Neural cell (in vitro differentiated cells): ENCODE results near the gene RPS28. TPM values are rescaled to one million over a fixed set of nuclear protein-coding genes. Genes with fewer than 3 reads are reported as not detected.

Experiments used
- H2AFZ ChIP-seq: fragments of 200-600, 300-800 bp; sonication (generic), shearing (Covaris generic); 2 replicates; pipeline ENCODE4 v1.6.0; 2014; ENCODE audit warnings: low read depth, mild to moderate bottlenecking, antibody characterized with exemption, low read length, moderate library complexity
- H3F3A ChIP-seq: fragments of 200-600 bp; shearing (Covaris generic); 2 replicates; pipeline ENCODE4 v1.6.1; 2016; ENCODE audit warnings: mild to moderate bottlenecking, moderate library complexity, mixed read lengths, antibody characterized with exemption, low read length; ENCODE audit not compliant: insufficient read depth, poor library complexity, severe bottlenecking
- H3K27ac ChIP-seq: fragments of 200-600, 300-800 bp; sonication (generic), shearing (Covaris generic); 2 replicates; pipeline ENCODE4 v1.5.1; 2014; ENCODE audit warnings: mild to moderate bottlenecking, low read length, moderate library complexity
- H3K27me3 ChIP-seq: fragments of 300-800, 200-600 bp; sonication (generic), shearing (Covaris generic); 2 replicates; pipeline ENCODE4 v1.6.0; 2014; ENCODE audit warnings: mild to moderate bottlenecking, low read depth, low read length, moderate library complexity; ENCODE audit not compliant: insufficient read depth
- H3K36me3 ChIP-seq: fragments of 300-800, 200-600 bp; sonication (generic), shearing (Covaris generic); 2 replicates; pipeline ENCODE4 v1.5.1; 2014; ENCODE audit warnings: mild to moderate bottlenecking, antibody characterized with exemption, low read length, moderate library complexity; ENCODE audit not compliant: insufficient read depth
- H3K4me2 ChIP-seq: fragments of 300-800, 200-600 bp; sonication (generic), shearing (Covaris generic); 2 replicates; pipeline ENCODE4 v1.6.0; 2014; ENCODE audit warnings: mild to moderate bottlenecking, low read length
- H3K4me3 ChIP-seq: fragments of 300-800, 200-600 bp; sonication (generic), shearing (Covaris generic); 2 replicates; pipeline ENCODE4 v1.5.1; 2014; ENCODE audit warnings: mild to moderate bottlenecking, low read length, moderate library complexity
- H3K79me2 ChIP-seq: fragments of 200-600 bp; shearing (Covaris generic); replicated peaks from 2 replicates; pipeline ENCODE4 v1.6.0; 2014; ENCODE audit warnings: mild to moderate bottlenecking, low read length, moderate library complexity; ENCODE audit not compliant: insufficient read depth
- H3K9ac ChIP-seq: fragments of 300-800, 200-600 bp; sonication (generic), shearing (Covaris generic); 2 replicates; pipeline ENCODE4 v1.6.1; 2016; ENCODE audit warnings: mild to moderate bottlenecking, low read length, mixed read lengths
- H3K9me2 ChIP-seq: fragments of 200-600 bp; shearing (Covaris generic); 2 replicates; pipeline ENCODE4 v1.6.1; 2016; ENCODE audit warnings: mild to moderate bottlenecking, low read length, mixed read lengths; ENCODE audit not compliant: insufficient read depth
- H3K9me3 ChIP-seq: fragments of 200-600, 300-800 bp; sonication (generic), shearing (Covaris generic); 2 replicates; pipeline ENCODE4 v1.6.1; 2016; ENCODE audit warnings: mild to moderate bottlenecking, mixed run types, low read length, moderate library complexity, mixed read lengths
- H4K20me1 ChIP-seq: fragments of 200-600 bp; shearing (Covaris generic); 2 replicates; pipeline ENCODE4 v1.6.1; 2016; ENCODE audit warnings: mild to moderate bottlenecking, mixed run types; ENCODE audit not compliant: insufficient read depth
- EP300 ChIP-seq: fragments of 450-650 bp; conservative IDR thresholded peaks from 2 replicates; pipeline ENCODE4 v1.6.1; 2014; ENCODE audit warnings: antibody characterized with exemption, mild to moderate bottlenecking, moderate library complexity; ENCODE audit not compliant: poor library complexity, severe bottlenecking
- EZH2 ChIP-seq: fragments of 200-600, 300-800 bp; shearing (Covaris generic), sonication (generic); IDR thresholded peaks from 2 replicates; pipeline ENCODE4 v1.6.1; 2014; ENCODE audit warnings: antibody characterized with exemption, low read length, borderline replicate concordance, mild to moderate bottlenecking; ENCODE audit not compliant: insufficient read depth, poor library complexity, severe bottlenecking
- MXI1 ChIP-seq: fragments of 450-650 bp; conservative IDR thresholded peaks from 2 replicates; pipeline ENCODE4 v1.6.1; 2014; ENCODE audit warnings: antibody characterized with exemption, mild to moderate bottlenecking; ENCODE audit not compliant: poor library complexity, severe bottlenecking
- POLR2AphosphoS5 ChIP-seq: IDR thresholded peaks from 2 replicates; pipeline ENCODE4 v1.6.1; 2012
- RAD21 ChIP-seq: fragments of 450-650 bp; conservative IDR thresholded peaks from 2 replicates; pipeline ENCODE4 v1.6.1; 2014; ENCODE audit warnings: antibody characterized with exemption, mild to moderate bottlenecking, moderate library complexity
- REST ChIP-seq: IDR thresholded peaks from 2 replicates; pipeline ENCODE4 v1.6.1; 2012; ENCODE audit warnings: borderline replicate concordance
- SMC3 ChIP-seq: fragments of 450-650 bp; conservative IDR thresholded peaks from 2 replicates; pipeline ENCODE4 v1.6.1; 2014; ENCODE audit warnings: antibody characterized with exemption, mild to moderate bottlenecking, moderate library complexity; ENCODE audit not compliant: poor library complexity
- TAF1 ChIP-seq: IDR thresholded peaks from 2 replicates; pipeline ENCODE4 v1.6.1; 2012; ENCODE audit warnings: low read depth
- polyA plus RNA-seq: library from polyadenylated mRNA; depleted of rRNA; stranded (reverse); fragments of >200 nt; gene quantifications from 2 replicates; pipeline ENCODE4 v1.2.3, GENCODE V29; 2014
- TF ChIP-seq, protein P1 (sequence below): fragments of 450-650 bp; IDR thresholded peaks from 2 replicates; pipeline ENCODE4 v1.5.1; 2014; ENCODE audit warnings: antibody characterized with exemption, mild to moderate bottlenecking, moderate library complexity; ENCODE audit not compliant: poor library complexity, severe bottlenecking

Gene RPS28
- polyA plus RNA-seq, 1 donor from 2014 or later, result 192 TPM

DNA sequence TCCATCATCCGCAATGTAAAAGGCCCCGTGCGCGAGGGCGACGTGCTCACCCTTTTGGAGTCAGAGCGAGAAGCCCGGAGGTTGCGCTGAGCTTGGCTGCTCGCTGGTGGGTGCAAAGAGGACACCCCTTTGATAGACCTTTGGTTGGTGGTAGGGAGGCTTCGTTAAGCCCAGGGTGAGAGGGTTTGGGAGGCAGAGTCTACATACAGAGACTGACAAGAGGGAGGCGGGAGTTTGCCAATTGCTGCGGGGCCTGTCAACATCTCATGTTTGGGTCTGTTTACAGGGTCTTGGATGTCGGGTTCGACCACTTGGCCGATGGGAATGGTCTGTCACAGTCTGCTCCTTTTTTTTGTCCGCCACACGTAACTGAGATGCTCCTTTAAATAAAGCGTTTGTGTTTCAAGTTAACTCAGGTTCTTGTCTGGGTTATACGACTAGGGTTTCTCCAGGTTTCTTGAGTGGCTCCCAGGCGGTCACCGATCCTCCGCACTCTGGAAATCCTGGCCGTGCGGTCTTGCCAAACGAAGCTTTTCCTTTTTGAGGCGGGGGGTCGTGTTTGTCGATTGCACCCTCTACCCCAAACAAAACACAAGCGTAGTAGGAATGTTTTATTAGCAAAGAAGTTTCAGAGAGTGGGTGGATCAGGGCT, 816 bp downstream of the RPS28 start:
- no peaks in the 10 kb centered on the region for H3K9me3 ChIP-seq
- H3K27me3 ChIP-seq, result no peaks in the 10 kb centered on the region
- no peak overlapping the region for H2AFZ ChIP-seq
- no peaks in the 10 kb centered on the region for H3F3A ChIP-seq
- no peaks in the 10 kb centered on the region for H3K9me2 ChIP-seq
- peak overlapping the region; percentile 95 for H3K9ac ChIP-seq
- H3K36me3 ChIP-seq, result no peaks in the 10 kb centered on the region
- peaks cover 6% of the 10 kb centered on the region for H4K20me1 ChIP-seq
- no peak for TF ChIP-seq REST
- no peak for TF ChIP-seq EZH2
- TF ChIP-seq EP300, result no peak
- TF ChIP-seq POLR2AphosphoS5, result no peak
- TF ChIP-seq MXI1, result peak; percentile 19
- no peak for TF ChIP-seq RAD21
- H3K27ac ChIP-seq, result peak overlapping the region; percentile 66
- H3K4me3 ChIP-seq, result peak overlapping the region; percentile 83
- peak overlapping the region; percentile 68 for H3K4me2 ChIP-seq
- H3K79me2 ChIP-seq, result peaks cover 29% of the 10 kb centered on the region

- H4K20me1 ChIP-seq, result peaks cover 6% of the 10 kb centered on the region
- H2AFZ ChIP-seq, result no peak overlapping the region
- peak overlapping the region; percentile 95 for H3K9ac ChIP-seq
- no peaks in the 10 kb centered on the region for H3K27me3 ChIP-seq
- H3K4me2 ChIP-seq, result peak overlapping the region; percentile 68
- H3F3A ChIP-seq, result no peaks in the 10 kb centered on the region
- peak overlapping the region; percentile 83 for H3K4me3 ChIP-seq
- no peak overlapping the region for H3K27ac ChIP-seq
- no peaks in the 10 kb centered on the region for H3K36me3 ChIP-seq
- no peaks in the 10 kb centered on the region for H3K9me2 ChIP-seq
- peaks cover 29% of the 10 kb centered on the region for H3K79me2 ChIP-seq
- H3K9me3 ChIP-seq, result no peaks in the 10 kb centered on the region
- TF ChIP-seq REST, result no peak
- no peak for TF ChIP-seq TAF1
- TF ChIP-seq POLR2AphosphoS5, result no peak
- no peak for TF ChIP-seq MXI1
- no peak for TF ChIP-seq SMC3
- no peak for TF ChIP-seq EZH2
- TF ChIP-seq, protein P1, sequence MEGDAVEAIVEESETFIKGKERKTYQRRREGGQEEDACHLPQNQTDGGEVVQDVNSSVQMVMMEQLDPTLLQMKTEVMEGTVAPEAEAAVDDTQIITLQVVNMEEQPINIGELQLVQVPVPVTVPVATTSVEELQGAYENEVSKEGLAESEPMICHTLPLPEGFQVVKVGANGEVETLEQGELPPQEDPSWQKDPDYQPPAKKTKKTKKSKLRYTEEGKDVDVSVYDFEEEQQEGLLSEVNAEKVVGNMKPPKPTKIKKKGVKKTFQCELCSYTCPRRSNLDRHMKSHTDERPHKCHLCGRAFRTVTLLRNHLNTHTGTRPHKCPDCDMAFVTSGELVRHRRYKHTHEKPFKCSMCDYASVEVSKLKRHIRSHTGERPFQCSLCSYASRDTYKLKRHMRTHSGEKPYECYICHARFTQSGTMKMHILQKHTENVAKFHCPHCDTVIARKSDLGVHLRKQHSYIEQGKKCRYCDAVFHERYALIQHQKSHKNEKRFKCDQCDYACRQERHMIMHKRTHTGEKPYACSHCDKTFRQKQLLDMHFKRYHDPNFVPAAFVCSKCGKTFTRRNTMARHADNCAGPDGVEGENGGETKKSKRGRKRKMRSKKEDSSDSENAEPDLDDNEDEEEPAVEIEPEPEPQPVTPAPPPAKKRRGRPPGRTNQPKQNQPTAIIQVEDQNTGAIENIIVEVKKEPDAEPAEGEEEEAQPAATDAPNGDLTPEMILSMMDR, result no peak
- TF ChIP-seq EP300, result no peak
- TF ChIP-seq RAD21, result no peak
These were observed 1.3 kb downstream of the RPS28 start for GRCh38 chr19:8322638-8322997.
